GM19099 (cell line): ENCODE measurements around the gene HTR6.

Source experiments
- POLR2A ChIP-seq: IDR thresholded peaks from 3 replicates; pipeline ENCODE4 v1.6.1; 2011; ENCODE audit warnings: low read depth; ENCODE audit not compliant: insufficient read length; ENCODE audit errors: extremely low read depth

HTR6 gene

DNA sequence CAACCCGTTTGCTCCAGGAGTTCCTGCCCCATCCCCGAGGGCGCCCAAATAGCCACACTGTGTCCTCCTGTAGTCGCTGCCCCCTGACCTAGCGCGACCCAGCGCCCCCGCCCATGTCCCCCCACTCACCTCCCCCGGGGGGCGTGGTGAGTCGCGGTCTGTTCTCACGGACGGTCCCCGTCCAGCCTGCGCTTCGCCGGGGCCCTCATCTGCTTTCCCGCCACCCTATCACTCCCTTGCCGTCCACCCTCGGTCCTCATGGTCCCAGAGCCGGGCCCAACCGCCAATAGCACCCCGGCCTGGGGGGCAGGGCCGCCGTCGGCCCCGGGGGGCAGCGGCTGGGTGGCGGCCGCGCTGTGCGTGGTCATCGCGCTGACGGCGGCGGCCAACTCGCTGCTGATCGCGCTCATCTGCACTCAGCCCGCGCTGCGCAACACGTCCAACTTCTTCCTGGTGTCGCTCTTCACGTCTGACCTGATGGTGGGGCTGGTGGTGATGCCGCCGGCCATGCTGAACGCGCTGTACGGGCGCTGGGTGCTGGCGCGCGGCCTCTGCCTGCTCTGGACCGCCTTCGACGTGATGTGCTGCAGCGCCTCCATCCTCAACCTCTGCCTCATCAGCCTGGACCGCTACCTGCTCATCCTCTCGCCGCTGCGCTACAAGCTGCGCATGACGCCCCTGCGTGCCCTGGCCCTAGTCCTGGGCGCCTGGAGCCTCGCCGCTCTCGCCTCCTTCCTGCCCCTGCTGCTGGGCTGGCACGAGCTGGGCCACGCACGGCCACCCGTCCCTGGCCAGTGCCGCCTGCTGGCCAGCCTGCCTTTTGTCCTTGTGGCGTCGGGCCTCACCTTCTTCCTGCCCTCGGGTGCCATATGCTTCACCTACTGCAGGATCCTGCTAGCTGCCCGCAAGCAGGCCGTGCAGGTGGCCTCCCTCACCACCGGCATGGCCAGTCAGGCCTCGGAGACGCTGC is 1.1 kb downstream of the HTR6 start:
- TF ChIP-seq POLR2A: no peak

DNA sequence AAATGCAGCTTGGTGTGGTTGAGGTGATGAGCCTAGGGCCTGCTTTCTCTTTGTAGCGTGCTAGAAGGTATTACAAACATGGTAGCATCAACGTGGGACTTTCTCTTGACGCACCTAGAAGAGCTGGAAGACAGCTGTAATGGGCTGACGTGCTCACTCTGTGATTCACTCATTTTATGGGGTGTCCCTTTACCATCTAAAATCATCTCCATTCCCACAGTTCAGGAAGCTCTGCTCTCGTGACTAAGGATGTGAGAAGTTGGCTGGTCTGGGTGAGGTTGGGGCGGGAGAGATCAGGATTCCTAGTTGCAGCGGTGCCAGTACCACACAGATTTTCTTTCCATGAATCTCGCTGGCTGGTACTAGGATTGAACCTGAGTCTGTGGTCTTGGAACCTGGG is 4.2 kb downstream of the HTR6 start:
- TF ChIP-seq POLR2A: no peak

DNA sequence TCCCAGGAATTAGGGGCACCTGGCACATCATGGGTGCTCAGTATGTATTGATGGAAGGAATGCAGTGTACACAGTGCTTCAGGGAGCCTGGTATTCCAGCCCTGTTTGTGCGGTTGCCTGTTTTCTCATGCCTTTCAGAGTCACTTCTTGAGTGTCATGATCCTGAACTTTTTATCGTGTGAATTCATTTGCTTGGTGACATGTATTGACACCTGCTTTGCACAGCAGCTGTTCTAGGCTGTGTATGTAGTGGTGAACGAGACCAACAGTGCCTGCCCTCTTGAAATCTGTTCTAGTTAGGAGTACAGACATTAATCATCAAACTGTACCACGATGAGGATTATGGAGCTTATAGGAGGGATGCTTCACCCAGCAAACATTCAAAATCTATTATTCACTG is 6.1 kb downstream of the HTR6 start:
- no peak for TF ChIP-seq POLR2A

DNA sequence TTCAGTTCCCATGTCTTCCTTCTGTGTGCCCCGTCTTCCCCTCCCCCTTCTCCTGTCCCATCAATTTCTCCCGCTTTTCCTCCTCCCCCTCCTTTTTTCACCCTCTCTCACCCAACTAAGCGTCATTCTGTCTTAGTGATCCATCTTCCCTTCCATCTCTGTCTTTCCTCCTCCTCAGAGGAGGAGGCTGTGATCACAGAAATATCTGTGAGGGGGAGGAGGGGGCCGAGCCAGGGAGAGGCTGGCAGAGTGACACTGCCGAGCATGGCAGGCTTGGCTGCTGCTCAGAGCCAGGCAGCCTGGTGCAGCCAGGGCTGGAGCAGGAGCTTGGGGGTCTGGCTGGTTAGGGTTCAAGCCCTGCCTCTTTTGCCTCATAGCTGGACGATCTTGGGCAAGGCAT is 7.6 kb downstream of the HTR6 start:
- TF ChIP-seq POLR2A: no peak

DNA sequence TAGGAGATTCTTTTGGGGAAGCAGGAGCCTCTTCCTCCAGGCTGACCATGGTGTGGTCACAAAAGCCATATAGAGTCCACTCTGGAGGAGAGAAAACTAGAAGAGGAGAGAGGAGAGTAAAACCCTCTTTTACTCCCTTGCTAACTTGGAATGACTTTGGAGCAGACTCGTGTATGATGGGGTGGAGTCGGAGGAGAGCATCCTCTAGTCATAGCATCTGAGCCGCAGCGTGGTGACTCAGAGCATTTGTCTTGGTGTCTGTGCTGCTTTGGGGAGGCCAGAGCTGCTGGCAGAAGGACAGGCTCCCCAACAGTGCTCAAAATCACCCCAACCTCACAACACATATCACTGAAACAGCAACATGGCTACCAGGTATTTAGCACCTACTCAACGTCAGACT is 11.1 kb downstream of the HTR6 start:
- TF ChIP-seq POLR2A: no peak

DNA sequence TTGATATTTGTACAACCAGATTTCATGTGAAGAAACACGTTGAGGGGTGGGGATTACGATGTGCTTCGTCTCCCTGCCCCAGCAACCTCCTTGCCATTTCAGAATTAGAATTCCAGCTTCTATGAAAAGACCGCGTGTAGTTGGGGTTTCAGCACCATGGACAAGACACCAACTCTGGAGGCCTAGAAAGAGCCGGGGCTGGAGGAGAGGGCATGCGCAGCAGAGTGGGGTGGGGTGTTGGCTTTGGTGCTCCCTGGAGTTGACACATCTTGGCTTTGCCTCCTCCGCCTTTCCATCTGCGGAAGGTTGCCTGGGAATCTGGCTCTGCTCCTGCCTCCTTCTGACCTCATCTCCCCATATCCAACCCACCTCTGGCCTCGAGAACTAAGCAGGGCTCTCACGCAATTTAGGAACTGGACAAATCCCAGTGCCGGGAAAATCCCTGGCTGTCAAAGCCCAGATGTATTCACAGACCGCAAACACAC is 11.8 kb downstream of the HTR6 start:
- TF ChIP-seq POLR2A: no peak

DNA sequence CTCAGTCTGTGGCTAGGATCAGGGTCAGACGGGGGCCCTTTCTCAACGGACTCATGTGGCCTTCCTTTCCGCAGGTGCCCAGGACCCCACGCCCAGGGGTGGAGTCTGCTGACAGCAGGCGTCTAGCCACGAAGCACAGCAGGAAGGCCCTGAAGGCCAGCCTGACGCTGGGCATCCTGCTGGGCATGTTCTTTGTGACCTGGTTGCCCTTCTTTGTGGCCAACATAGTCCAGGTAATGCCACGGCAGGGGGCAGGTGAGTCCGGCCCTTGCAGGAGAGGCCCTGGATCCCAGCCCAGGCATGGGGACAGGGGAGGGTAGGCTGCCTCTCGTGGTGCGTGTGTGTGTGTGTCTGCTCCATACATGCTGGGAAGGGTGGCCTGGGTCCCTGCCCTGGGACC is 13.8 kb downstream of the HTR6 start:
- TF ChIP-seq POLR2A: no peak

DNA sequence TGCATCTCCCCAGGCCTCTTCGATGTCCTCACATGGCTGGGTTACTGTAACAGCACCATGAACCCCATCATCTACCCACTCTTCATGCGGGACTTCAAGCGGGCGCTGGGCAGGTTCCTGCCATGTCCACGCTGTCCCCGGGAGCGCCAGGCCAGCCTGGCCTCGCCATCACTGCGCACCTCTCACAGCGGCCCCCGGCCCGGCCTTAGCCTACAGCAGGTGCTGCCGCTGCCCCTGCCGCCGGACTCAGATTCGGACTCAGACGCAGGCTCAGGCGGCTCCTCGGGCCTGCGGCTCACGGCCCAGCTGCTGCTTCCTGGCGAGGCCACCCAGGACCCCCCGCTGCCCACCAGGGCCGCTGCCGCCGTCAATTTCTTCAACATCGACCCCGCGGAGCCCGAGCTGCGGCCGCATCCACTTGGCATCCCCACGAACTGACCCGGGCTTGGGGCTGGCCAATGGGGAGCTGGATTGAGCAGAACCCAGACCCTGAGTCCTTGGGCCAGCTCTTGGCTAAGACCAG is 14.3 kb downstream of the HTR6 start:
- no peak for TF ChIP-seq POLR2A

DNA sequence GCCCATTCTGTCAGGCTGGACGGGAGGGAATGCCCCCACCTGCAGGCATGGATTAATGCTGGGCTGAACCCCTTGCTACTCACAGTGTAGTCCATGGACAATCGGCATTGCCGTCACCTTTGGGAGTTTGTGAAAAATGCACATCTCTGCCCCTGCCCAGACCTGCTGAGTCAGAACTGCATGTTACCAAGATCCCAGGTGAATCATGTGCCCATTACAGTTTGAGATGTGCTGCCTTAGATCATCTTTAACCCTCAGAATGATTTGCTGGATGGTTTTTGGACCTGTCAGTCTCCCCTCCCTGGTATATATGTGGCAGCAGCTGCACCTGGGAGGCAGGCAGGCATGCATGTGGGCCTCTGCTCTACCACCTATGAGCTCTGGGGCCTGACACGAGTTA is 15.0 kb downstream of the HTR6 start:
- no peak for TF ChIP-seq POLR2A

DNA sequence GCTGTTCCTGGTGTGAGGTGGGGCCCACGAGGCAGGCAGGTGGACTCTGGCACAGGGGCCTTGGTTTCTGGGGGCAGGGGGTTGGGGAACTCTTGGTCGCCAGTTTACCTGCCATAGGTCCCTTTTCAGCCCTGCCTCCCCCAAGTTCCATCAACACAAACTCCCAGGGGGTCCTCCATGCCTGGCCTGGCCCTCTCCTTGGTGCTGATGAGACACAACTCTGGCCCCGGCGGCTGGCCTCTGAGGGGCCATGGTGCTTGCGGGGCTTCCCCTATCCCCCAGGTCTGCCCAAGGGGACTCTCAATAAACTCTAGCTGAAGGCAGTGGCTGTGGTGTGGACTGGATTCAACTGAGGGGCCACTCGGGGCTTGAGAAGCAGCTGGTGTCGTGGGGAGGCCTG is 16.0 kb downstream of the HTR6 start:
- no peak for TF ChIP-seq POLR2A

DNA sequence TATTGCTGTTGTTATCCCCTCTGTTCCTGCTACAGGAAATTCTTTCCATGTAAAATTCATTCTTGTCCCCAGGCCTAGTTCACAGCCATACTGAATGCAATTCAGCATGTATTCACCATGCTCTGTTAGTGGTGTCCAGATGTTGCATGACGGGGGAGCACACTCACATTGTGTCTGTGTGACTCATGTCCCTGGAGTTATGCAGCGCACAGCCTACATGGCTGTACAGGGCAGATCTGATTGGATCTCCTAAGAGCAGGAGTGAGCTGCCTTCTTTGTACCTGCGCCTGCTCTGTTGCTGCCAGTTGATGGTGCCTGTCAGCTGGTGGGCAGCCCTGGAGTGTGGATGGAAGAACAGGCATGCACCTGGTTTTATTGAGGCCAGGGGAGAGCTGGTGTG is 17.6 kb downstream of the HTR6 start:
- no peak for TF ChIP-seq POLR2A

DNA sequence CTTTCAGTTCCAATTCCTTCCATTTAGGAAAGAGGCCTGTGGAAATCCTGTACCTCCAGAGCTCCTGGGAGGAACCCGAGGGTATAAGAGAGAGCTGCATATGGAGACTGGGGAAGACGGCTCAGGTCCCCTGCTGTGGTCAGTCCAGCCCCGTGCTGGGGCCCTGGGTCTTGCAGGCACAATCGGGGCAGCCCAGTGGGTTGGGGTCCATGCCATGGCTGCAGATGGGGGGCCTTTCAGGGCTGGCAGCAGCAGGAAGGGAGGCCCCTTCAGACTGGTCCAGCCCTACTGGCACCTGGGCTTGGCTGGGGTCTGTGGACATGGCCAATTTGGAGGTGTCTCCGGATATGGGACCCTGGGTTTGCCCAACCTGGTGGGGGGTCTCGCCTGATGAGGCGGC is 18.2 kb downstream of the HTR6 start:
- TF ChIP-seq POLR2A: no peak

DNA sequence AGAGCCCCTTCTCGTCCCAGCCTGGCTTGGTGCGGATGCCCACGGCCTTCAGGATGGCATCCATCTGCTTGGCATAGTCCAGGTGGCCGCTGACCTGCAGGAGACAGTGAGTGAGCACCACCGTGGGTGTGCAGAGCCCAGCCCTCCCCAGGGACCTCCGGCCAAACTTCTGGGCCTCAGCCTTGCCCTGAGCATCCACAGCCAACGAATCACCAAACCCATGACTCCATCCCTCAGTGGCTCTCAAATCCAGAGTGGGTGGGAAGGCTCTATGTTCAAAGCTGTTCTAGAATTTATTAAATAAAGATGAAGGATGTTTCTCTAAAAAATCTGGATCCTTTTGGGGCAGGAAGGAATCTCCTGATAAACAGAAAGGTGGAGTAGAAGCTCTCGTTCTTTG is 18.7 kb downstream of the HTR6 start:
- no peak for TF ChIP-seq POLR2A

DNA sequence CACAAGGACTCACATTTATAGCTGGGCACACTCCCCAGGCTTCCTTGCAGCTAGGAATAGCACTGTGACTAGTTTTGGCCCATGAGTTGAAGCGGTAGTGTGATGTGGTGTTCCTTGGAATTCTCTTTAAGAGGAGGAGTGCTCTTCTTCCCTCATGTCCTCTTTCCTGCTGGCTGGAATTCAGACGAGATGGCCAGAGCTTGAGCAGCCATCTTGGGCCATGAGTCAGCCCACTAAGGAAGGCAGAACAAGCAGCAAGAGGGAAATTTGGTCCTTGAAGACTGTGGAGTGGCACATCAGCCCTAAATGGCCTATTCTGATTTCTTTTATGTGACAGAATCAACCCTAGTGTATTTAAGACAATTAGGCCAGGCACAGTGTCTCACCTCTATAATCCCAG is 20.0 kb downstream of the HTR6 start:
- TF ChIP-seq POLR2A: no peak

DNA sequence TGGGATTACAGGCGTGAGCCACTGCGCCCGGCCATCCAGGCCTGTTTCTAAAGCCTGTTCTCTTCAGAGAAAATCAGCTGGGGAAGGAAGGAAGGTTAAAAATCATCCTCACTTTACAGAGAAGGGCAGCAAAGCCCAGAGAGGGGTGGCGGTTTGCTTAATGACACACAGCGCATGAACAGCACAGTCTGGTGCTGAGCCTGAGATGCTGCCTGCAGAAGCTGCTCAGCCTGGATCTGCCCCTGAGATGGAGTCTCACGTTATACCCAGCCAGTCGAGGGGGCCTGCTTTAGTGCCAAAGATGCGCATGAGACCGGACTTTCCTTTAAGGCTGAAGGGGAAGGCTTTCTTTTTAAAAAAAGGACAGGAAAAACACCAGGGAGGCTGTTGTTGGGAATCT is 21.3 kb downstream of the HTR6 start:
- TF ChIP-seq POLR2A: no peak

DNA sequence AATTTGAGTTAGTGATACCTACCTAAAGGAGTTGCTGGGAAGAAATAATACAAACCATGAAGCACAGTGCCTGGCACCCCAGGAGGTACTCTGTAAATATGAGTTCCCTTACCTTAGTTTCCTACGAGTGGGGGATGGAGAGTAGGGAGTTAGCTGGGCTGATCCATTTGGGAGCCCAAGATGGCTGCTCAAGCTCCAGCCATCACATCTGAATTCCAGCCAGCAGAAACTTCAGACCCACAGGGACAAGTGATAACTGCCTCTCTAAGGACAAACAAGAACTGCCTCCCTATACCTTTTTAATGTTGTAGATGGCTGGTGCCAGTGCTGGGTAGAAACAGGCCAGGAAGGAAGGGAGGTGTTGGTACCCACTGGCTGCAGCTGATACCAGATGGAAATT is 22.7 kb downstream of the HTR6 start:
- no peak for TF ChIP-seq POLR2A
